ENCODE data around the gene CEBPA. TPM values are rescaled to one million over a fixed set of nuclear protein-coding genes. Genes with fewer than 3 reads are reported as not detected.
"Not testable (repeated sequence)": the region's sequence is repeated elsewhere in the genome, so short reads cannot be mapped to it uniquely, and the experiment has no call there.

CEBPA gene
- total RNA-seq, 2 donors from 2014 or later, result 0.82 to 1.0 TPM

GRCh38 chr19:33302974-33303790, 848 bp upstream of the CEBPA start:
- Mint-ChIP-seq H3K9me3 (no peaks in the 10 kb centered on the region), H3K27ac (no peak overlapping the region), H3K27me3 (ENCODE audit: low read depth) (peaks cover 45% of the 10 kb centered on the region), H3K4me1 (ENCODE audit: low read depth) (no peaks in the 10 kb centered on the region), H3K4me3 (peak overlapping the region; percentile 80), H3K36me3 (ENCODE audit: insufficient read depth in 2 of 2) (no peaks in the 10 kb centered on the region)
- peak; percentile 36 to 38 for ATAC-seq (replicated peaks in 1 of 2)
- peak; percentile 32 to 45 for DNase-seq

GRCh38 chr19:33301900-33302174, 497 bp downstream of the CEBPA start:
- ATAC-seq (replicated peaks in 1 of 2) (no peak), DNase-seq (no peak)
- no peak overlapping the region for H3K27ac Mint-ChIP-seq
- peaks cover 41% of the 10 kb centered on the region for H3K27me3 Mint-ChIP-seq (ENCODE audit: low read depth)
- H3K4me1 Mint-ChIP-seq (ENCODE audit: low read depth), result no peaks in the 10 kb centered on the region
- H3K36me3 Mint-ChIP-seq (ENCODE audit: insufficient read depth in 2 of 2), result no peaks in the 10 kb centered on the region
- H3K9me3 Mint-ChIP-seq, result no peaks in the 10 kb centered on the region
- peak overlapping the region in 1 of 2 donors; percentile 42 for H3K4me3 Mint-ChIP-seq

- Mint-ChIP-seq H3K9me3 (no peaks in the 10 kb centered on the region), H3K27ac (no peak overlapping the region), H3K4me3 (peak overlapping the region; percentile 54 to 60), H3K36me3 (ENCODE audit: insufficient read depth in 2 of 2) (no peaks in the 10 kb centered on the region), H3K4me1 (ENCODE audit: low read depth) (no peaks in the 10 kb centered on the region), H3K27me3 (ENCODE audit: low read depth) (peaks cover 41% of the 10 kb centered on the region)
- ATAC-seq (replicated peaks in 1 of 2) (no peak), DNase-seq (no peak)
These were observed 1.0 kb downstream of the CEBPA start for GRCh38 chr19:33301144-33301899.

- no peaks in the 10 kb centered on the region for H3K9me3 Mint-ChIP-seq
- peaks cover 41% of the 10 kb centered on the region for H3K27me3 Mint-ChIP-seq (ENCODE audit: low read depth)
- H3K36me3 Mint-ChIP-seq (ENCODE audit: insufficient read depth in 2 of 2), result no peaks in the 10 kb centered on the region
- H3K4me1 Mint-ChIP-seq (ENCODE audit: low read depth), result no peaks in the 10 kb centered on the region
- DNase-seq (no peak), ATAC-seq (replicated peaks in 1 of 2) (no peak)
- no peak overlapping the region for H3K27ac Mint-ChIP-seq
- H3K4me3 Mint-ChIP-seq, result peak overlapping the region in 1 of 2 donors; percentile 29
These were observed 1.5 kb downstream of the CEBPA start for GRCh38 chr19:33300894-33301143.

GRCh38 chr19:33300009-33300893, 2.1 kb downstream of the CEBPA start:
- Mint-ChIP-seq H3K9me3 (no peaks in the 10 kb centered on the region), H3K36me3 (ENCODE audit: insufficient read depth in 2 of 2) (no peaks in the 10 kb centered on the region), H3K27ac (no peak overlapping the region), H3K4me3 (peak overlapping the region in 1 of 2 donors; percentile 29), H3K4me1 (ENCODE audit: low read depth) (no peaks in the 10 kb centered on the region), H3K27me3 (ENCODE audit: low read depth) (peaks cover 42% of the 10 kb centered on the region)
- ATAC-seq (replicated peaks in 1 of 2) (no peak), DNase-seq (no peak)

GRCh38 chr19:33299051-33299688, 3.2 kb downstream of the CEBPA start:
- Mint-ChIP-seq H3K9me3 (no peaks in the 10 kb centered on the region), H3K27me3 (ENCODE audit: low read depth) (peaks cover 33% of the 10 kb centered on the region), H3K27ac (no peak overlapping the region), H3K36me3 (ENCODE audit: insufficient read depth in 2 of 2) (no peaks in the 10 kb centered on the region), H3K4me3 (no peak overlapping the region), H3K4me1 (ENCODE audit: low read depth) (no peaks in the 10 kb centered on the region)
- ATAC-seq (replicated peaks in 1 of 2) (no peak), DNase-seq (no peak)

- no peaks in the 10 kb centered on the region for H3K9me3 Mint-ChIP-seq
- H3K4me1 Mint-ChIP-seq (ENCODE audit: low read depth), result peaks cover 4% of the 10 kb centered on the region
- no peak overlapping the region for H3K27ac Mint-ChIP-seq
- ATAC-seq (replicated peaks in 1 of 2) (no peak), DNase-seq (no peak)
- no peaks in the 10 kb centered on the region for H3K36me3 Mint-ChIP-seq (ENCODE audit: insufficient read depth in 2 of 2)
- H3K4me3 Mint-ChIP-seq, result no peak overlapping the region
- H3K27me3 Mint-ChIP-seq (ENCODE audit: low read depth), result peaks cover 34% of the 10 kb centered on the region
These were observed 4.0 kb downstream of the CEBPA start for GRCh38 chr19:33298146-33298911.

- H3K27me3 Mint-ChIP-seq (ENCODE audit: low read depth), result peaks cover 41% of the 10 kb centered on the region
- H3K36me3 Mint-ChIP-seq (ENCODE audit: insufficient read depth in 2 of 2), result no peaks in the 10 kb centered on the region
- ATAC-seq (replicated peaks in 1 of 2), result no peak
- H3K27ac Mint-ChIP-seq, result no peak overlapping the region
- H3K4me1 Mint-ChIP-seq (ENCODE audit: low read depth), result peaks cover 5% of the 10 kb centered on the region
- no peak for DNase-seq
- H3K4me3 Mint-ChIP-seq, result no peak overlapping the region
- no peaks in the 10 kb centered on the region for H3K9me3 Mint-ChIP-seq
These were observed 4.8 kb downstream of the CEBPA start for GRCh38 chr19:33297401-33298145.

GRCh38 chr19:33296488-33296971, 5.8 kb downstream of the CEBPA start:
- Mint-ChIP-seq H3K27me3 (ENCODE audit: low read depth) (peaks cover 42% of the 10 kb centered on the region), H3K4me1 (ENCODE audit: low read depth) (peaks cover 5% of the 10 kb centered on the region), H3K9me3 (no peaks in the 10 kb centered on the region), H3K27ac (no peak overlapping the region), H3K36me3 (ENCODE audit: insufficient read depth in 2 of 2) (no peaks in the 10 kb centered on the region), H3K4me3 (no peak overlapping the region)
- DNase-seq (no peak), ATAC-seq (replicated peaks in 1 of 2) (no peak)

GRCh38 chr19:33295621-33296487, 6.5 kb downstream of the CEBPA start:
- H3K36me3 Mint-ChIP-seq (ENCODE audit: insufficient read depth in 2 of 2), result no peaks in the 10 kb centered on the region
- ATAC-seq (replicated peaks in 1 of 2), result no peak
- no peak for DNase-seq
- no peak overlapping the region for H3K4me3 Mint-ChIP-seq
- H3K27me3 Mint-ChIP-seq (ENCODE audit: low read depth), result peaks cover 42% of the 10 kb centered on the region
- no peak overlapping the region for H3K27ac Mint-ChIP-seq
- peaks cover 5% of the 10 kb centered on the region for H3K4me1 Mint-ChIP-seq (ENCODE audit: low read depth)
- H3K9me3 Mint-ChIP-seq, result no peaks in the 10 kb centered on the region

- not testable (repeated sequence) for ATAC-seq (replicated peaks in 1 of 2); DNase-seq; H3K4me3 Mint-ChIP-seq; H3K36me3 Mint-ChIP-seq (ENCODE audit: insufficient read depth in 2 of 2); H3K9me3 Mint-ChIP-seq; H3K4me1 Mint-ChIP-seq (ENCODE audit: low read depth)
- Mint-ChIP-seq H3K27ac (peak overlapping the region; percentile 28), H3K27me3 (ENCODE audit: low read depth) (peaks cover 34% of the 10 kb centered on the region)
These were observed 7.3 kb downstream of the CEBPA start for GRCh38 chr19:33295046-33295445.

Data from activated T-cell treated with anti-CD3 and anti-CD28 coated beads, Interleukin-2, amount 50 U/mL, for 72 hours (primary cell).